Common myeloid progenitor, CD34-positive (primary cell): Measurements from ENCODE around the gene MAP2K6.

ENCODE experiments used
- CTCF ChIA-PET: fragments of 350-600 bp; sonication (Branson Sonifier 250); formaldehyde crosslinking; loops from one replicate; lab custom pipeline; 2021; ENCODE audit warnings: antibody characterized with exemption; lab: Charles Lee
- POLR2A ChIA-PET: fragments of 350-600 bp; sonication (Branson Sonifier 250); formaldehyde crosslinking; loops from one replicate; lab custom pipeline; 2021; ENCODE audit warnings: antibody characterized with exemption; lab: Charles Lee
- DNase-seq, 3 donors: peaks; one replicate each; pipeline versions ENCODE4 v3.0.0 to v3.0.0-alpha.2; 2013
- H3K27ac ChIP-seq, 2 experiments: 1 replicate in 1 of 2; 2 replicates in 1 of 2; pipeline ENCODE4 v1.7.0; 2013; ENCODE audit warnings: inconsistent platforms in 2 of 2, low read length in 2 of 2, mild to moderate bottlenecking in 2 of 2, low read depth in 1 of 2, moderate library complexity in 1 of 2; ENCODE audit not compliant: severe bottlenecking in 2 of 2, insufficient read depth in 1 of 2, poor library complexity in 1 of 2
- H3K27me3 ChIP-seq, 5 experiments: replicated peaks in 2 of 5; 1 replicate in 3 of 5; 2 replicates in 2 of 5; pipeline versions ENCODE4 v1.6.1 to v1.7.0; 2013; ENCODE audit warnings: low read length in 4 of 5, mild to moderate bottlenecking in 2 of 5, moderate library complexity in 2 of 5, inconsistent platforms in 1 of 5; ENCODE audit not compliant: insufficient read depth in 5 of 5, control insufficient read depth in 4 of 5
- H3K36me3 ChIP-seq, 4 experiments: 1 replicate in 2 of 4; 2 replicates in 2 of 4; pipeline versions ENCODE4 v1.6.1 to v1.7.0; 2013; ENCODE audit warnings: low read length in 3 of 4, control low read depth in 1 of 4, mild to moderate bottlenecking in 1 of 4; ENCODE audit not compliant: control insufficient read depth in 4 of 4, insufficient read depth in 4 of 4
- H3K4me1 ChIP-seq, 4 experiments: 1 replicate in 3 of 4; 2 replicates in 1 of 4; pipeline versions ENCODE4 v1.6.1 to v1.7.1; 2013; ENCODE audit warnings: low read length in 3 of 4, mild to moderate bottlenecking in 3 of 4, control low read depth in 1 of 4, inconsistent platforms in 1 of 4, moderate library complexity in 1 of 4; ENCODE audit not compliant: control insufficient read depth in 4 of 4, insufficient read depth in 4 of 4; ENCODE audit errors: control extremely low read depth in 1 of 4
- H3K4me3 ChIP-seq, 7 experiments: 1 replicate in 4 of 7; 2 replicates in 3 of 7; pipeline versions ENCODE4 v1.5.1 to v1.7.0; 2013; ENCODE audit warnings: mild to moderate bottlenecking in 7 of 7, low read length in 6 of 7, moderate library complexity in 6 of 7, inconsistent platforms in 2 of 7, low read depth in 2 of 7, control low read depth in 1 of 7; ENCODE audit not compliant: insufficient read depth in 4 of 7, control insufficient read depth in 1 of 7; ENCODE audit errors: extremely low read depth in 1 of 7
- H3K9me3 ChIP-seq, 5 experiments: 1 replicate in 4 of 5; 2 replicates in 1 of 5; pipeline versions ENCODE4 v1.6.1 to v1.7.1; 2013; ENCODE audit warnings: low read length in 4 of 5, mild to moderate bottlenecking in 2 of 5, inconsistent platforms in 1 of 5, low read depth in 1 of 5, moderate library complexity in 1 of 5; ENCODE audit not compliant: control insufficient read depth in 4 of 5, insufficient read depth in 2 of 5; ENCODE audit errors: control extremely low read depth in 1 of 5
- WGBS: methylation state at CpG from one replicate; pipeline ENCODE4 v1.1.5; 2013; ENCODE audit not compliant: insufficient coverage; 5-methylcytosine and 5-hydroxymethylcytosine counted together

Gene MAP2K6

GRCh38 chr17:69401251-69401650 lies 13.2 kb upstream of the MAP2K6 start:
- Histone ChIP-seq H3K27ac (no peak overlapping the region), H3K9me3 (peaks cover 0 to 6% (median 2%) of the 10 kb centered on the region in 5 experiments), H3K36me3 (no peaks in the 10 kb centered on the region), H3K4me1 (no peaks in the 10 kb centered on the region), H3K4me3 (no peak overlapping the region), H3K27me3 (no peaks in the 10 kb centered on the region)
- POLR2A ChIA-PET = no interaction called here
- CTCF ChIA-PET = no interaction called here
- WGBS = 67% methylated on average over 3 of the region's 3 CpGs
- no peak for DNase-seq

- no peak overlapping the region for H3K4me3 ChIP-seq
- no peaks in the 10 kb centered on the region for H3K27me3 ChIP-seq
- no peaks in the 10 kb centered on the region for H3K4me1 ChIP-seq
- peaks cover 0 to 6% (median 2%) of the 10 kb centered on the region in 5 experiments for H3K9me3 ChIP-seq
- no peak for DNase-seq
- no peaks in the 10 kb centered on the region for H3K36me3 ChIP-seq
- ChIA-PET CTCF (no interaction called here), POLR2A (no interaction called here)
- 100% methylated on average over 2 of the region's 7 CpGs for WGBS
- no peak overlapping the region for H3K27ac ChIP-seq
These were observed 12.4 kb upstream of the MAP2K6 start for GRCh38 chr17:69402052-69402451.

DNA sequence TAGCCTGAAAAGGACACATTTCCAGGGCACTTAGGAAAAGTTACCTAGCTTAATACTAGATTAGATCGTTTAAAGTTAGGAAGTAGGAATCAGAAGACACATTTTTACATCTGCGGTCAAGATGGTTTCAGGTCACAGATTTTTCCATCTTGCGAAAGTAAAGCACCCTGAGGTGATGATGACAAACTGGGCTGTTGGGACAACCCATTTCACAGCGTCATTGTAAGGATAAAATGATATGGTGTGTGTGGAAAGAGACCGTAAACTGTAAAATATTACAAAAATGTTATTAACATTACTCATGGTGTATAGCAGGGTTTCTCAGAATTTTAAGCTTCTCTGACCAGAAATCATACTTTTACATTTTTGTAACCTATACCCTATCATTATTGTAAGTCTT lies 10.1 kb upstream of the MAP2K6 start:
- ChIA-PET POLR2A (no interaction called here), CTCF (interaction anchor here (0.7 to 0.9 kb wide), 2 partner anchors 8 to 18 kb away, joined by 3 read pairs; no protein-coding TSS in a partner anchor)
- no peaks in the 10 kb centered on the region for H3K36me3 ChIP-seq
- WGBS = 97% methylated on average over 3 of the region's 5 CpGs
- H3K9me3 ChIP-seq = peaks cover 0 to 6% (median 2%) of the 10 kb centered on the region in 5 experiments
- no peak overlapping the region for H3K27ac ChIP-seq
- H3K27me3 ChIP-seq = no peaks in the 10 kb centered on the region
- no peak for DNase-seq
- H3K4me1 ChIP-seq = no peaks in the 10 kb centered on the region
- no peak overlapping the region for H3K4me3 ChIP-seq

DNA sequence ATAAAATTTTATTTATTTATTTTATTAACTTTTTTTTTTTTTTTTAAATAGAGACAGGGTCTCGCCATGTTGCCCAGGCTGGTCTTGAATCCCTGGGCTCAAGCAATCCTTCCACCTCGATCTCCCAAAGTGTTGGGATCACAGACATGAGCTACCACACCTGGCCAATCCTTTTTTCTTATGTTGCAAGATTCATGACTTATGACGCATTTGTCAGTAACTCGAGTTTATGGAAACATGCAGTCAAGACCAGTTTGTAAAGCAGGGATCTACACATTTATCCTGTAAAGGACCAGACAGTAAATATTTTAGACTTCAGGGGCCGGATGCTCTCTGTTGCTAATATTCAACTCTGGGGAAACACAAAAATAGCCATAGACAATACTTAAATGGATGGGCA lies 9.4 kb upstream of the MAP2K6 start:
- Histone ChIP-seq H3K9me3 (peaks cover 0 to 5% (median 2%) of the 10 kb centered on the region in 5 experiments), H3K27me3 (no peaks in the 10 kb centered on the region), H3K36me3 (no peaks in the 10 kb centered on the region), H3K4me1 (no peaks in the 10 kb centered on the region), H3K4me3 (no peak overlapping the region), H3K27ac (no peak overlapping the region)
- ChIA-PET POLR2A (no interaction called here), CTCF (interaction anchor here (0.9 kb wide), 1 partner anchor 8 kb away, joined by 3 read pairs; no protein-coding TSS in a partner anchor)
- DNase-seq = no peak
- WGBS = 96% methylated on average over 4 of the region's 5 CpGs

GRCh38 chr17:69406941-69407340 lies 7.6 kb upstream of the MAP2K6 start:
- no peak for DNase-seq
- Histone ChIP-seq H3K27me3 (no peaks in the 10 kb centered on the region), H3K36me3 (no peaks in the 10 kb centered on the region), H3K27ac (no peak overlapping the region), H3K4me3 (no peak overlapping the region), H3K9me3 (peaks cover 0 to 3% (median 0%) of the 10 kb centered on the region in 5 experiments), H3K4me1 (no peaks in the 10 kb centered on the region)
- CTCF ChIA-PET = interaction anchor here (1.0 kb wide), 1 partner anchor 12 kb away, joined by 3 read pairs; no protein-coding TSS in a partner anchor
- POLR2A ChIA-PET = no interaction called here

DNA sequence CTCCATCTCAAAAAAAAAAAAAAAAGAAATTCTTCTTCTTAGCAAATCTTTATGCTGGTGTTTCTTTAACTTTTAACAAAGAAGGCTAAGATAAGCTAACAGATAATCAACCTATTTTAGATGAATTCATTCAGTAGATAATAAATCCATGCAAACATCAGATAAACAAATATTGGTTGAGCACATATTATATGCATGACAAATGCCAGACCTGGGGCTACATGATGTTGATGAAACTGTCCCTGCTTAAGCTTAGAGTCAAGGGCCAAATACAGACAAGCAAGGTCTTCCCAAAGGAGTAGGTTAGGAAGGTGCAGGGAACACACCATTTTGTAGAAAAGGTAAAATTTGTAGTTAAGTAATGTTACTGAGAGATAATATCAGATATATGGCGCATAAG lies 6.7 kb upstream of the MAP2K6 start:
- Histone ChIP-seq H3K9me3 (peaks cover 0 to 3% (median 0%) of the 10 kb centered on the region in 5 experiments), H3K4me1 (no peaks in the 10 kb centered on the region), H3K27ac (no peak overlapping the region), H3K27me3 (no peaks in the 10 kb centered on the region), H3K36me3 (no peaks in the 10 kb centered on the region), H3K4me3 (no peak overlapping the region)
- CTCF ChIA-PET = interaction anchor here (1.0 kb wide), 1 partner anchor 13 kb away, joined by 3 read pairs; no protein-coding TSS in a partner anchor
- no peak for DNase-seq
- WGBS = 90% methylated on average over 1 of the region's 1 CpG
- POLR2A ChIA-PET = no interaction called here

DNA sequence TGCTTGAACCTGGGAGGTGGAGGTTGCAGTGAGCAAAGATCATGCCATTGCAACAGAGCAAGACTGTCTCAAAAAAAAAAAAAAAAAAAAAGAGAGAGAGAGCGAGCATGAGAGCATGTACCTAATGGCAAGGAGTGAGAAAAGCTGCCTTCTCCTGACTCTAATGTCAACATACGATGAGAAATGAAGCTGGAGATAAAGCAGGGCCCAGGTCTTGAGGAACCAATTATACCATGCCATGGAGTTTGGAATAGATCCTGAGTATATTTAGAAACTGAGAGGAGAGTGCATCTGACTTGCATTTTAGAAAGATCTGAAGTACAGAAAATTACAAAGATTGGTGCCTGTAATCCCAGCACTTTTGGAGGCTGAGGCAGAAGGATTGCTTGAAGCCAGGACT lies 3.8 kb upstream of the MAP2K6 start:
- H3K4me3 ChIP-seq = no peak overlapping the region
- no peaks in the 10 kb centered on the region for H3K27me3 ChIP-seq
- ChIA-PET CTCF (interaction anchor here (1.3 kb wide), 1 partner anchor 13 kb away, joined by 3 read pairs; no protein-coding TSS in a partner anchor), POLR2A (interaction anchor here (0.6 kb wide), 1 partner anchor 111 kb away, joined by 3 read pairs; no protein-coding TSS in a partner anchor)
- H3K9me3 ChIP-seq = peaks cover 0 to 3% (median 0%) of the 10 kb centered on the region in 5 experiments
- no peaks in the 10 kb centered on the region for H3K36me3 ChIP-seq
- DNase-seq = no peak
- H3K27ac ChIP-seq = no peak overlapping the region
- 90% methylated on average over 1 of the region's 2 CpGs for WGBS
- peaks cover 12 to 15% (median 13%) of the 10 kb centered on the region in 4 experiments for H3K4me1 ChIP-seq
